K562 (cell line): ENCODE results near the gene SLC13A4. TPM values are rescaled to one million over a fixed set of nuclear protein-coding genes. Genes with fewer than 3 reads are reported as not detected.

ENCODE experiments used
- BMI1 ChIP-seq: fragments of 150-350 bp; IDR thresholded peaks from 2 replicates; pipeline ENCODE4 v1.6.1; 2014; ENCODE audit warnings: low read length
- GTF2E2 ChIP-seq: fragments of 200-800 bp; sonication (Bioruptor generic); IDR thresholded peaks from 2 replicates; pipeline ENCODE4 v1.6.1; 2016; ENCODE audit warnings: missing genetic modification characterization, missing compliant biosample characterization
- MECOM ChIP-seq: fragments of 250-450 bp; sonication (Bioruptor Pico); IDR thresholded peaks from 2 replicates; pipeline ENCODE4 v1.8.0; 2022; ENCODE audit warnings: inconsistent platforms
- PCBP1 ChIP-seq: fragments of 200-400 bp; formaldehyde crosslinking; IDR thresholded peaks from 2 replicates; pipeline ENCODE4 v1.6.1; 2018; ENCODE audit warnings: mild to moderate bottlenecking, low read depth, low read length; ENCODE audit not compliant: poor library complexity, severe bottlenecking
- POLR2G ChIP-seq: fragments of 200-400 bp; formaldehyde crosslinking; IDR thresholded peaks from 2 replicates; pipeline ENCODE4 v1.6.1; 2017; ENCODE audit warnings: low read depth, mild to moderate bottlenecking, antibody characterized with exemption, low read length, moderate library complexity
- POLR3G ChIP-seq: IDR thresholded peaks from 2 replicates; pipeline ENCODE4 v1.6.1; 2011; ENCODE audit not compliant: insufficient read length, insufficient replicate concordance; ENCODE audit errors: extremely low read depth
- ZNF311 ChIP-seq: fragments of 250-450 bp; sonication (Bioruptor Pico); IDR thresholded peaks from 2 replicates; pipeline ENCODE4 v1.4.0; 2020; ENCODE audit warnings: mild to moderate bottlenecking, moderate library complexity
- ZNF408 ChIP-seq: fragments of 250-450 bp; sonication (Bioruptor Pico); IDR thresholded peaks from 2 replicates; pipeline ENCODE4 v1.4.0; 2020; ENCODE audit warnings: low read depth, mild to moderate bottlenecking, moderate library complexity
- ZNF764 ChIP-seq: fragments of 250-450 bp; sonication (Bioruptor Pico); IDR thresholded peaks from 2 replicates; pipeline ENCODE4 v1.4.0; 2020; ENCODE audit warnings: low read depth, mild to moderate bottlenecking, moderate library complexity
- polyA plus RNA-seq, 8 experiments: library from polyadenylated mRNA; depleted of rRNA in 4 of 8; stranded (reverse) in 5 of 8; unstranded in 3 of 8; fragments of >200 nt; fragmentation: Nextera tagmentation in 2 of 8; fragmentation: Illumina TruSeq in 1 of 8; extraction: Ambion mirVana in 2 of 8; extraction: Trizol in 1 of 8; gene quantifications; 2 replicates each; pipeline versions ENCODE4 v1.2.1 to v1.2.3, GENCODE V29; 2011 to 2014; ENCODE audit warnings: inconsistent platforms in 1 of 8, missing spikeins in 1 of 8
- total RNA-seq, 7 experiments: library from RNA; depleted of rRNA in 6 of 7; stranded (reverse); fragments of >200 nt in 6 of 7; fragmentation: Illumina TruSeq in 2 of 7; extraction: Trizol in 2 of 7; gene quantifications; 2 replicates each; pipeline versions ENCODE4 v1.2.1 to v1.2.3, GENCODE V29; 2011 to 2021; ENCODE audit warnings: low replicate concordance in 1 of 7
- TF ChIP-seq, protein P1 (sequence below): fragments of 250-450 bp; sonication (Bioruptor Pico); IDR thresholded peaks from 2 replicates; pipeline ENCODE4 v1.5.0; 2020; ENCODE audit warnings: mild to moderate bottlenecking
- TF ChIP-seq, protein P2 (sequence below): sonication (generic); formaldehyde crosslinking; IDR thresholded peaks from 2 replicates; pipeline ENCODE4 v1.4.0; 2020; ENCODE audit warnings: mild to moderate bottlenecking, missing genetic modification reagents
- TF ChIP-seq, protein P3 (sequence below): fragments of 450-650 bp; IDR thresholded peaks from 2 replicates; pipeline ENCODE4 v1.6.1; 2016; ENCODE audit warnings: antibody characterized with exemption
- TF ChIP-seq, protein P4 (sequence below): IDR thresholded peaks from 2 replicates; pipeline ENCODE4 v1.6.1; 2011; ENCODE audit not compliant: insufficient read length; ENCODE audit errors: extremely low read depth
- TF ChIP-seq, protein P5 (sequence below): sonication (generic); formaldehyde crosslinking; IDR thresholded peaks from 2 replicates; pipeline ENCODE4 v1.8.0; 2022; ENCODE audit warnings: mild to moderate bottlenecking, missing genetic modification reagents
- TF ChIP-seq, protein P6 (sequence below): fragments of 450-650 bp; formaldehyde crosslinking; IDR thresholded peaks from 2 replicates; pipeline ENCODE4 v1.4.0; 2020; ENCODE audit warnings: mild to moderate bottlenecking, mixed read lengths
- TF ChIP-seq, protein P7 (sequence below): fragments of 250-450 bp; sonication (Bioruptor Pico); IDR thresholded peaks from 2 replicates; pipeline ENCODE4 v1.4.0; 2020; ENCODE audit warnings: mild to moderate bottlenecking, moderate library complexity, borderline replicate concordance

The SLC13A4 gene
- total and polyA plus RNA-seq, 9 of the 15 experiments (the other 6 are each of a cell fraction or from before 2014, with no cell fraction given), result 0.11 to 1.0 (median 0.36) TPM

DNA sequence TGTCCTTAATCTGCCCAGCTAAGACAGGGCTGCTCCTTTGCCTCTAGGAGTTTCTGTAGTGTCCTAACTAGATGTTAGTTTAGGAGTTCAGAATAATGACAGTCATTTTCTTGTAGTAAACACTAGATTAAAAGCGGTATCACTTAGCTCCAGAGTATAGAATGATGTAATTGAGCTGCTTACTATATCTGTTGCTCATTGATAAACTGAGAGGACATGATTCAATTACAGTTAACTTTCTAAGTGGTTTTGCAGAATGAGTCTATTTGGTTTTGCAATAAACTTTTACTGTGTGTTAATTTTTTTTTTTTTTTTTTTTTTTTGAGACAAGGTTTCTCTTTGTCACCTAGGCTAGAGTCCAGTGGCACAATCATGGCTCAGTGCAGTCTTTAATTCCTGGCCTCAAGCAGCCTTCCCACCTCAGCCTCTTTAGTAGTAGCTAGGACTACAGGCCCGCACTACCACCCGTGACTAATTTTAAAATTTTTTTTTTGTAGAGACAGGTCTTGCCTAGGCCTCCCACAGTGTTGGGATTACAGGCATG lies 63.9 kb downstream of the SLC13A4 start (continued):
- TF ChIP-seq, protein P1, sequence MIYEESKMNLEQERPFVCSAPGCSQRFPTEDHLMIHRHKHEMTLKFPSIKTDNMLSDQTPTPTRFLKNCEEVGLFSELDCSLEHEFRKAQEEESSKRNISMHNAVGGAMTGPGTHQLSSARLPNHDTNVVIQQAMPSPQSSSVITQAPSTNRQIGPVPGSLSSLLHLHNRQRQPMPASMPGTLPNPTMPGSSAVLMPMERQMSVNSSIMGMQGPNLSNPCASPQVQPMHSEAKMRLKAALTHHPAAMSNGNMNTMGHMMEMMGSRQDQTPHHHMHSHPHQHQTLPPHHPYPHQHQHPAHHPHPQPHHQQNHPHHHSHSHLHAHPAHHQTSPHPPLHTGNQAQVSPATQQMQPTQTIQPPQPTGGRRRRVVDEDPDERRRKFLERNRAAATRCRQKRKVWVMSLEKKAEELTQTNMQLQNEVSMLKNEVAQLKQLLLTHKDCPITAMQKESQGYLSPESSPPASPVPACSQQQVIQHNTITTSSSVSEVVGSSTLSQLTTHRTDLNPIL (CRISPR knock-in tag), result no peak
- TF ChIP-seq POLR2G (no peak), PCBP1 (no peak), GTF2E2 (tag) (no peak), BMI1 (no peak), ZNF408 (CRISPR knock-in tag) (no peak), POLR3G (no peak), ZNF311 (no peak), MECOM (CRISPR knock-in tag) (no peak), ZNF764 (CRISPR knock-in tag) (no peak)
- TF ChIP-seq, protein P2, sequence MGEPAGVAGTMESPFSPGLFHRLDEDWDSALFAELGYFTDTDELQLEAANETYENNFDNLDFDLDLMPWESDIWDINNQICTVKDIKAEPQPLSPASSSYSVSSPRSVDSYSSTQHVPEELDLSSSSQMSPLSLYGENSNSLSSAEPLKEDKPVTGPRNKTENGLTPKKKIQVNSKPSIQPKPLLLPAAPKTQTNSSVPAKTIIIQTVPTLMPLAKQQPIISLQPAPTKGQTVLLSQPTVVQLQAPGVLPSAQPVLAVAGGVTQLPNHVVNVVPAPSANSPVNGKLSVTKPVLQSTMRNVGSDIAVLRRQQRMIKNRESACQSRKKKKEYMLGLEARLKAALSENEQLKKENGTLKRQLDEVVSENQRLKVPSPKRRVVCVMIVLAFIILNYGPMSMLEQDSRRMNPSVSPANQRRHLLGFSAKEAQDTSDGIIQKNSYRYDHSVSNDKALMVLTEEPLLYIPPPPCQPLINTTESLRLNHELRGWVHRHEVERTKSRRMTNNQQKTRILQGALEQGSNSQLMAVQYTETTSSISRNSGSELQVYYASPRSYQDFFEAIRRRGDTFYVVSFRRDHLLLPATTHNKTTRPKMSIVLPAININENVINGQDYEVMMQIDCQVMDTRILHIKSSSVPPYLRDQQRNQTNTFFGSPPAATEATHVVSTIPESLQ (CRISPR knock-in tag), result no peak; the same call in 1 of the 2 replicates
- TF ChIP-seq, protein P3, sequence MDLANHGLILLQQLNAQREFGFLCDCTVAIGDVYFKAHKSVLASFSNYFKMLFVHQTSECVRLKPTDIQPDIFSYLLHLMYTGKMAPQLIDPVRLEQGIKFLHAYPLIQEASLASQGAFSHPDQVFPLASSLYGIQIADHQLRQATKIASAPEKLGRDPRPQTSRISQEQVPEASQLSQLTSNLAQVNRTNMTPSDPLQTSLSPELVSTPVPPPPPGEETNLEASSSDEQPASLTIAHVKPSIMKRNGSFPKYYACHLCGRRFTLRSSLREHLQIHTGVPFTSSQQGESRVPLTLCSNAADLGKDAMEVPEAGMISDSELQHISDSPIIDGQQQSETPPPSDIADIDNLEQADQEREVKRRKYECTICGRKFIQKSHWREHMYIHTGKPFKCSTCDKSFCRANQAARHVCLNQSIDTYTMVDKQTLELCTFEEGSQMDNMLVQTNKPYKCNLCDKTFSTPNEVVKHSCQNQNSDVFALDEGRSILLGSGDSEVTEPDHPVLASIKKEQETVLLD, result peak; percentile 39; the same call in 1 of the 2 replicates
- TF ChIP-seq, protein P4, sequence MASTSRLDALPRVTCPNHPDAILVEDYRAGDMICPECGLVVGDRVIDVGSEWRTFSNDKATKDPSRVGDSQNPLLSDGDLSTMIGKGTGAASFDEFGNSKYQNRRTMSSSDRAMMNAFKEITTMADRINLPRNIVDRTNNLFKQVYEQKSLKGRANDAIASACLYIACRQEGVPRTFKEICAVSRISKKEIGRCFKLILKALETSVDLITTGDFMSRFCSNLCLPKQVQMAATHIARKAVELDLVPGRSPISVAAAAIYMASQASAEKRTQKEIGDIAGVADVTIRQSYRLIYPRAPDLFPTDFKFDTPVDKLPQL, result no peak
- TF ChIP-seq, protein P5, sequence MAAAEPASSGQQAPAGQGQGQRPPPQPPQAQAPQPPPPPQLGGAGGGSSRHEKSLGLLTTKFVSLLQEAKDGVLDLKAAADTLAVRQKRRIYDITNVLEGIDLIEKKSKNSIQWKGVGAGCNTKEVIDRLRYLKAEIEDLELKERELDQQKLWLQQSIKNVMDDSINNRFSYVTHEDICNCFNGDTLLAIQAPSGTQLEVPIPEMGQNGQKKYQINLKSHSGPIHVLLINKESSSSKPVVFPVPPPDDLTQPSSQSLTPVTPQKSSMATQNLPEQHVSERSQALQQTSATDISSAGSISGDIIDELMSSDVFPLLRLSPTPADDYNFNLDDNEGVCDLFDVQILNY (CRISPR knock-in tag), result no peak
- TF ChIP-seq, protein P6, sequence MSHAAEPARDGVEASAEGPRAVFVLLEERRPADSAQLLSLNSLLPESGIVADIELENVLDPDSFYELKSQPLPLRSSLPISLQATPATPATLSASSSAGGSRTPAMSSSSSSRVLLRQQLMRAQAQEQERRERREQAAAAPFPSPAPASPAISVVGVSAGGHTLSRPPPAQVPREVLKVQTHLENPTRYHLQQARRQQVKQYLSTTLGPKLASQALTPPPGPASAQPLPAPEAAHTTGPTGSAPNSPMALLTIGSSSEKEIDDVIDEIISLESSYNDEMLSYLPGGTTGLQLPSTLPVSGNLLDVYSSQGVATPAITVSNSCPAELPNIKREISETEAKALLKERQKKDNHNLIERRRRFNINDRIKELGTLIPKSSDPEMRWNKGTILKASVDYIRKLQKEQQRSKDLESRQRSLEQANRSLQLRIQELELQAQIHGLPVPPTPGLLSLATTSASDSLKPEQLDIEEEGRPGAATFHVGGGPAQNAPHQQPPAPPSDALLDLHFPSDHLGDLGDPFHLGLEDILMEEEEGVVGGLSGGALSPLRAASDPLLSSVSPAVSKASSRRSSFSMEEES (CRISPR knock-in tag), result no peak
- TF ChIP-seq, protein P7, sequence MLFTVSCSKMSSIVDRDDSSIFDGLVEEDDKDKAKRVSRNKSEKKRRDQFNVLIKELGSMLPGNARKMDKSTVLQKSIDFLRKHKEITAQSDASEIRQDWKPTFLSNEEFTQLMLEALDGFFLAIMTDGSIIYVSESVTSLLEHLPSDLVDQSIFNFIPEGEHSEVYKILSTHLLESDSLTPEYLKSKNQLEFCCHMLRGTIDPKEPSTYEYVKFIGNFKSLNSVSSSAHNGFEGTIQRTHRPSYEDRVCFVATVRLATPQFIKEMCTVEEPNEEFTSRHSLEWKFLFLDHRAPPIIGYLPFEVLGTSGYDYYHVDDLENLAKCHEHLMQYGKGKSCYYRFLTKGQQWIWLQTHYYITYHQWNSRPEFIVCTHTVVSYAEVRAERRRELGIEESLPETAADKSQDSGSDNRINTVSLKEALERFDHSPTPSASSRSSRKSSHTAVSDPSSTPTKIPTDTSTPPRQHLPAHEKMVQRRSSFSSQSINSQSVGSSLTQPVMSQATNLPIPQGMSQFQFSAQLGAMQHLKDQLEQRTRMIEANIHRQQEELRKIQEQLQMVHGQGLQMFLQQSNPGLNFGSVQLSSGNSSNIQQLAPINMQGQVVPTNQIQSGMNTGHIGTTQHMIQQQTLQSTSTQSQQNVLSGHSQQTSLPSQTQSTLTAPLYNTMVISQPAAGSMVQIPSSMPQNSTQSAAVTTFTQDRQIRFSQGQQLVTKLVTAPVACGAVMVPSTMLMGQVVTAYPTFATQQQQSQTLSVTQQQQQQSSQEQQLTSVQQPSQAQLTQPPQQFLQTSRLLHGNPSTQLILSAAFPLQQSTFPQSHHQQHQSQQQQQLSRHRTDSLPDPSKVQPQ (CRISPR knock-in tag), result no peak
